D341Med (cell line): ENCODE data around the gene DHX8.
"Not testable (repeated sequence)": the region's sequence is repeated elsewhere in the genome, so short reads cannot be mapped to it uniquely, and the experiment has no call there.

Source experiments
- DNase-seq: peaks from one replicate; pipeline ENCODE4 v3.0.0; 2012; ENCODE audit warnings: low spot score

Gene DHX8

DNA sequence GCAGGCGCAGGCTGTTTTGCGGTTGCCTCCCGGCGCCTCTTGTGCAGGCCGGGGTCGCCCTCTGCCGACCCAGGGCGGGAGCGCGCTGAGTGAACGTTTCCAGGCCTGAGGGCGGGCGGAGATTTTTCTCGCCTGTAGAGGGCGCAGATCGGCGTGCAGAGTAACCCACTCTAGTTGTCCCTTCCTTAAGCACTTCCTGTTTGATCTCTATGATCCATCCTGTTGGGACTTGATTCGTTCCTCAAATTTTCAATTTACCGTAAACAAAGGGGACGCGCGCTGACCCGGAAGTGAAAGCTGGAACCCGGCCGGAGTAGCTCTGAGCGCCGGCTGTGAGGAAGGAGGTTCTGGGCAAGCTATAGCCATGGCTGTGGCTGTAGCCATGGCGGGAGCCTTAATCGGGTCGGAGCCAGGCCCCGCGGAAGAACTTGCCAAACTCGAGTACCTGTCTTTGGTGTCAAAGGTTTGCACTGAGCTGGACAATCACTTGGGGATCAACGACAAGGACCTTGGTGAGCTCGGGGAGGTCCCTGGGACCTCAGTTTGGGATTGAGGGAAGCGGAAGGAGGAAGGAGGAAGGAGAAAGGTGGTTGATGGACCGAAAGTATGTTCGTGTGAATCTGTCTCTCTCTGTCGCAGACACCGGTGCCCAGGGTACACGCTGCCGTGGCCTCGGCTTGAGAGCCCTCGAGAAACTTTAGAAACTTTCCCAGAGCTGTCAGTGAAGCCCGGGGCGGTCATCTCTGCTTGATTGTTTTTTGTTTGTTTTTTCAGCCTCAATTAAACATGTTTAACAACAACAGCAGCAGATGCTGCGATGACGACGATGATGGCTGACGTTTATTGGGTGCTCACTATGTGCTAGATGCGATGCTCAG, at the start of gene DHX8:
TSS of gene DHX8 (plus strand) at position 302 of the 878 bp plus-strand sequence. CDS start at position 365, 63 bp downstream.
- DNase-seq, result peak; percentile 98

DNA sequence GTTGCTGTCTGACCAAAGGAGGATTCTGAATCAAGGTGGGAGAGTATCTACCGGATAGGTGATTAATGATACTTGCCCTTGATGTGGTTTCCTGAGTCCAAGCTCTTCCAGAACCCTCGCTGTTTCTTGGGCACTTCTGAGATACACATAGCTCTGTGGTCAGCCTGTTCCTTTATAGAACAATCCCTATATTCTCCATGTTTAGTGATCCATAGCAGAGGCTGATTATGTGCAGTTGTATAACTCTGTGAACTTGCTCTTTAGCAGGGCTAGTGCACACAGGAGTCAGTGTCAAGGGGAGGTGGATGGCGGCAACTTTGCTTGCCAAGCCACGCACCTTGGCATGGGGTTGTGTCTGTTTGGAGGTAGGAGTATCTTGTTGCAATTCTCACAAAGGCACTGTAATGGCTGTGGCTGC, 48.9 kb upstream of the DHX8 start:
- DNase-seq, result no peak

DNA sequence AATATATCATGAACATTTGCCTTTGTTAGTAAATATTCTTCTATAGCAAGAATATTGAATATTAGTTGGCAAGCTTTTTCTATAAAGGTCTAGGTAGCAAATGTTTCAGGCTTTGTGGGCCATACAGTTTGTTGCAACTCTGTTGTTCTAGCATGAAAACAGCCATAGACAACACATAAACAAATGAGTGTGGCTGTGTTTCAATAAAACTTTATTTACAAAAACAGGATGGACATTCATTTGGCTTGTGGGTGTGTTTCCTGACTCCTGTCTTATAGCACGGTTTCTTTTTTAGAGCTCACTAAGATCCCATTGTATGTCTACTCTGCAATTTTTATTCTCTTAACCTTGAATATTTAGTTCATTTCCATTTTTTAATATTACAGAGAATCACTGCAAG, 46.0 kb upstream of the DHX8 start:
- no peak for DNase-seq

DNA sequence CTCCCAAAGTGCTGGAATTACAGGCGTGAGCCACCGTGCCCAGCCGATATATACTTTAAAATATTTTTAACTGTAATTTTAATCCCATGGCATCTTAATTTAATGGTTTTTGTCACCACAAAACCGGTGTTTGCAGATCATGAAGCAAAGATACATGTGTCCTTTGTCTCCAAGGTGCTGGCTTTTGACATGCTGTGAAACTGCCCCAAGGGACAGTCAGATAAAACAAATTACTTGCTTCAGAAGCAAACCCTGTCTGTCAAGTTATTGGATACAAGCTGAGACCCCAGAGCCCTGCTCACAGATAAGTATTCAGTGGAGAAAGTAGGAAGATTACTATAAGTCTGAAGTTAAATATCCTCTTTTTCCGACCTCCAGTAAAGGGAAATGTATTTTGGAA, 45.1 kb upstream of the DHX8 start:
- DNase-seq, result peak; percentile 62

DNA sequence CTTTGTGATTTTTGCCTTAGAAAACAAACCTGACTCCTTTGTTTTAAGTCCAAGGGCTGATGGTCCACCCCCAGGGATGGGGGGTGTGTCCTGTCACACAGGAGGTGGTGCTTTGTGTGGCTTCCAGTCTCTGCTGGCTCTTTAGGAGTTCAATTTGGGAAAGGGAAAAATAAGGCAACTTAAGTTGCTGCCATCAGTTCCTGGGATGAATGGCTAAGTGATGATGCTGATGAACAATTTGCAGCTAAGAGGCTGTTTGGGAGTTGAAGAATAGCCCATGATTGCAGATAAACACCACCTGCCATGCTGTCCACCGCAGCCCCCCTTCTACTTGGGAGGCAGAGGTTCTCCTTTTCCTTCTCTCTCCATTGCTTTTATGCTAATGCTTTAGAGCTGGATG, 44.7 kb upstream of the DHX8 start:
- DNase-seq, result peak; percentile 80

DNA sequence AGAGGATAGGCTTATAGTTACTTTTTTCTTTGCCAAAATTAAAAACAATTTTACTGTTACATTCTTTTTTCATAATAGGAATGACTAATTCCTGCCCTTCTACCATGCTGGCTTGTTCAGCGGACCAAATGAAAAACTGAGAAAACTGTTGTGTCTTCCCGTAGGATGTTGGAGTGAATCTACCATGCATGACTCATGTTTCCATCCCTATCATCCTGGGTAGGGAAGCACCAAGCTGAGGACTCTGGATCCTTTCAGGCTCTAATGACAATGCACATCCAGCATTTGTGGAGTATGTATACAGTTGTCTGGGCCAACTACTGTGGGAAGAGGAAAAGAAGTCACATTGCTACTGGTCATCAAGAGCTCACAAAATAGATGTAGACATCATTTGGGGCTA, 41.1 kb upstream of the DHX8 start:
- DNase-seq, result no peak

DNA sequence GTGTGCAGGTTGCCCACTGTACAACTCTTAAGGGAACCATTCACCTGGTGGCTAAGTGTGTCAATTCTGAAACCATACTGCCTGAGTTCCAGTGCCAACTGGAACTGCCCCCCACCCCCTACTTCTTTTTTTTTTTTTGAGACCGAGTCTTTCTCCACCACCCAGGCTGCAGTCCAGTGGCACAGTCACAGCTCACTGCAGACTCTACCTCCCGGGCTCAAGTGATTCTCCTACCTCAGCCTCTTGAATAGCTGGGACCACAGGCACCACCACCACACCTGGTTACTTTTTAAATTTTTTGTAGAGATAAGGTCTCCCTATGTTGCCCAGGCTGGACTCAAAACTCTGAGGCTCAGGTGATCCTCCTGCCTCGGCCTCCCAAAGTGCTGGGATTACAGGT, 40.4 kb upstream of the DHX8 start:
- no peak for DNase-seq

DNA sequence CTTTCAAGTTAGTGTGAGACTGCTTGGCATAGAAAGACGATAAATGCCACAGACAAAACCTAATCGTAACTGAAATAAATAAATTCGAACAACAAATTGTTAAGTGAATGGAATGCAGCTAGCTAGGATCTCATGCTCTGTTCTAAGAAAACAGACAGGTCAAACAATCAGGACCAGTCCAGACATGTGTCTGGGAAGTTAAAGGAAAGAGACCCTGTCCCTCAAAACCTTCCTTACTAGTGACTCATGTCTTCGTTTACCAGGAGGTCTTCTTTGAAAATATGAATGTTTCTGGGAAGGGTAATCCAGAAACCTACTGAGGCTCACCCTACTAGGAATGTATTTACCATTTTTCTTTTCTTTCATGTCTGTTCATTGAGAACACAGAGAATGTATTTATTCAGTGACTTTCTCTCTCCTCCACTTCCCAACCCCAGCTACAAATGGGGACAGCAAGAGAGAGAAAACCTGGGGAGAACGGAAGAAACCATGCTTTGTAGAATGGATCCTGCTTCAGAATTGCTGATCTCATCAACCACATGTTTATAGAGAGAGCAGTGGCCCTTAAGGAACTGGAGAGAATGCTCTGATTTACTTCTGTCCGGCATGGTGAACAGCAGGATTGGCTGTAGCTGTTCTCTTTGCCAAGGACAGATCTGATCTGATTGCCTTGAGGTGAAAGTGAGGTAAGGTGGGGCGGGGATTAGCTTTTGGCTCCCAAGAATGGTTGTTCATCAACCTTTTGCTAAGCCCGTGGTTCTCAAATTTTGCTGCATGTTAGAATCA, 39.4 kb upstream of the DHX8 start:
- no peak for DNase-seq

DNA sequence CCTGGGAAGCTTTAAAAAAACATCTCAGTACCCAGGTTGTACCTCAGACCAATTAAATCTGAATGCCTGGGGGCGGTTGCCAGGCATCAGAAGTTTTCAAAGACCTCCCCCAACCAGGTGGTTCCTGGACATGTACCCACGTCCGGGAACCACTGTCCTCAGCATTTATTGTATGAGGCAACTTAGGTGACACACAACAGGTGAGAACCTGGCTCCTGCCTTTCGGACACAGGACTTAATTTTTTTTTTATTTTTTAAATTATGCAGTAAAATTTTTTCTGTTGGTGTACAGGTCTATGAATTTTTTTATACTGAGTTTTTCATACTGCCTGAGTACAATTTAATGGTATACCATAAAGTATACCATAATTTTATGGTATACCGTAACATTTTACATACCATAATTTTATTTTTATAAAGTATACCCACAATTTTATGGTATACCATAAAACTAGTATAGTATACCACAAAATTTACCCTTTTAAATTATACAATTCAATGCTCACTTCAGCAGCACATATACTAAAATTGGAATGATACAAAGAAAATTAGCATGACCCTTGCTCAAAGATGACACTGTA, 38.7 kb upstream of the DHX8 start:
- DNase-seq, result no peak

DNA sequence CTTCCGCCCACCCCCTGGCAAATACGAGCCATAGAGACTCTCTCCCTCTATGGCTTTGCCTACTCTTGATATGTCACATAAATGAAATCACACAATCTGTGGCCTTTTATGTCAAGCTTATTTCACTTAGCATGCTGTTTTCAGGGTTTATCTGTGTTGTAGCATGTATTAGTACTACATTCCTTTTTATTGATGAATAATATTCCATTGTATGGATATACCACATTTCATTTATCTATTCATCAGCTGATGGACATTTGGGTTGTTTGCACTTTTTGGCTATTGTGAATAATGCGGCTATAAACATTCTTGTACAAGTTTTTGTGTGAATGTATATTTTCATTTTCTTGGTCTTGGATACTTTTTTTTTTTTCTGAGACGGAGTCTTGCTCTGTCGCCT, 37.0 kb upstream of the DHX8 start:
- no peak for DNase-seq

DNA sequence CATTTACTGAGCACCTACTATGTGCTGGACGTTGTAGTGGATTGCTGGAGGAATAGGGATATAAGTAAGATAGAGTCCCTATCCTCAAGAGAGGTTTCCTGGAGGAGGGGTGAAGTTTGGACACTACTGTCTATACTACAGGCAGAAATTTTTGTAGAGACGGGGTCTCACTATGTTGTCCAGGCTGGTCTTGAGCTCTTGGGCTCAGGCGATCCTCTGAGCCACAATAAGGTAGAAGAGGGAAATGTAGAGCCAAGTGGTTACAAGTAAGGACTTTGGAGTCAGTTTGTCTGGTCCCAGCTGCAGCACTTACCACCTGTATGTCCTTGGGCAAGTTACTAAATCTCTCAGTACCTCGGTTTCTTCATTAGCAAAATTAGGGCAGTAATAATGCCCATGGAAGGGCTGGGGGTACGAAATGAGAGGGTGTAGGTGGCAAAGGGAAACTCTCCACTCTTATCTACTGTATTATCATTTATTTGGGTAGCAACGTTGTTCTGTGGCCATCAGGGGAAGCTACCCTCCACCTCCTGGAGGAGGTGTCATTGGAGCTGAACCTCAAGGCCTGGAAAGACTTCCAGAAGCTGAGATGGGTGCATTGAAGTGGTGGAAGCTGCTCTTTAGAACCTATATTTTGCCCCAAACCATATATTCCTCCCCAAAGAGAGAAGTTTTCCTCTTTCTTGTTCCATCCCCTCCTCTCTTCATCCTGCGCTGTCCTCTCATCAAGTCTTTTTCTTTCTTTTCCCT, 34.9 kb upstream of the DHX8 start:
- DNase-seq, result no peak

DNA sequence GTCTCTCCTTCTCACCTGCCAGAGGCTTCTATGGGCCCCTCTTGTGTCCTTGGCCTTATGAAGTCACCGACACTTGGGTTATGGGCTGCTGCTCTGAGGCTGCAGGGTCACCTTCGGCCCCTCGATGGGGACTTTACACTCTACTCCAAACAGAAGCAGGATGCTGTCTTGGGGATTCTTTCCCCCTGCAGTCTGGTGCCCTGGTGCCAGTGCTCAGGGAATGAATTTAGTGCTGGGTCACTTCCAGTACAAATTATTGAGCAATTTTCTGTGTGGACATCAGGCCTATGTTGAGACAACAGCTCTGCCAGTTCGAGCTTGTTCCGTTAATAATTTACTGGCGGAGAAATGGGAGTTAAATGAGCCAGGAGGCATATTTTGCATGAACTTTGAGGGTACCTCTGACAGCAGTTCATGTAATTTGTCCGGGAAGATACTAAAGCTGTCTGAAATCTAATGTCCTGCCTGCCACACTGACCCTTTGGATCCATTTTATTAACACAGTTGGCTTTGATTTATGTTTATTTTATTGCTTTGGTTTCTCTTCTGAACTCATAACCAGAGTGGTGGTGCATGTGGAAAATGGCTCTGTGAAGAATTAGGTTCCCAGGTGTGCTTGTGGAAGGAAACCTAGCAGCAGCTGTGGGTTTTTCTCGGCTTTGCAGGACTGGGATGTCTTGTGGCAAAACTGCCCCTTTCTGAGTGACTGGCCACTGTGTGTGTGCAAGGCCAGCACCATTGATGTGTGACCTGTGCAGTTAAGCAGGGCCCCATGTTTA, 34.1 kb upstream of the DHX8 start:
- no peak for DNase-seq

DNA sequence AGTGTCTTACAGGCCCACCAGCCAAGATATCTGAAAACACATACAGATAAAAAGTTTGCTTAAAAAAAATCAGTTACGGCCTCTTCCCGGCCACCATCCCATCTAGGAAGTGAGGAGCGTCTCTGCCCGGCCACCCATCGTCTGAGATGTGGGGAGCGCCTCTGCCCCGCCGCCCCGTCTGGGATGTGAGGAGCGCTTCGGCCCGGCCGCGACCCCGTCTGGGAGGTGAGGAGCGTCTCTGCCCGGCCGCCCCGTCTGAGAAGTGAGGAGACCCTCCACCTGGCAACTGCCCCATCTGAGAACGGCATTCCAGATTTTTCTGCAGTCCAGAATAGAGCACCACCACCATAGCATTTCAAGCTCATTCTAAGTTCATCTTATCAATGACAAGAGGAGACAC, 33.0 kb upstream of the DHX8 start:
- DNase-seq, result not testable (repeated sequence)

DNA sequence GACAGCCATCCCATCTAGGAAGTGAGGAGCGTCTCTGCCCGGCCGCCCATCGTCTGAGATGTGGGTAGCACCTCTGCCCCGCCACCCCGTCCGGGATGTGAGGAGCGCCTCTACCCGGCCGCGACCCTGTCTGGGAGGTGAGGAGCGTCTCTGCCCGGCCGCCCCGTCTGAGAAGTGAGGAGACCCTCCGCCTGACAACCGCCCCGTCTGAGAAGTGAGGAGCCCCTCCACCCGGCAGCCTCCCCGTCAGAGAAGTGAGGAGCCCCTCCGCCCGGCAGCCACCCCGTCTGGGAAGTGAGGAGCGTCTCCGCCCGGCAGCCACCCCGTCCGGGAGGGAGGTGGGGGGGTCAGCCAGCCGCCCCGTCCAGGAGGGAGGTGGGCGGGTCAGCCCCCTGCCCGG, 32.0 kb upstream of the DHX8 start:
- not testable (repeated sequence) for DNase-seq

DNA sequence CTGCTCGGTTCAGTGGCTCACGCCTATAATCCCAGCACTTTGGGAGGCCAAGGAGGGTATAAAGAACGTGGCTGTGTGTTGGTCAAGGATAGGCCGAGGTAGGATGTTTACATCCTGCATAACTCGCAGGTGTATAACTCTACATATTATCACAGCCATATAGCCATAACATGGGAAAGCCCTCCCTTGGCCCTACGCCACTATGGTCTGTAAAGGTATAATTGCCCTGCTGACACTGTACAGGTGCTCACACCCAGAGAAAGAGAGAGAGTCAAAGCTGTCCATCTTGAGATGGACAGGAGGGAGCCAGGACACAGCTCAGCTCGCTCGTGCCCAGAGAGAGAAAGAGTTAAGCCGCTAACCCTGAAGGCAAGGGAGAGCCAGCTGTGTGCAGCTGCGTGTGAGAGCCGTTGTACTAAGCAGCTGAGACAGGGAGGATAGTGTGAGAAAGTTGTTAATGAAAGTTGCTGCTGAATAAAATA, 30.4 kb upstream of the DHX8 start:
- DNase-seq, result no peak

DNA sequence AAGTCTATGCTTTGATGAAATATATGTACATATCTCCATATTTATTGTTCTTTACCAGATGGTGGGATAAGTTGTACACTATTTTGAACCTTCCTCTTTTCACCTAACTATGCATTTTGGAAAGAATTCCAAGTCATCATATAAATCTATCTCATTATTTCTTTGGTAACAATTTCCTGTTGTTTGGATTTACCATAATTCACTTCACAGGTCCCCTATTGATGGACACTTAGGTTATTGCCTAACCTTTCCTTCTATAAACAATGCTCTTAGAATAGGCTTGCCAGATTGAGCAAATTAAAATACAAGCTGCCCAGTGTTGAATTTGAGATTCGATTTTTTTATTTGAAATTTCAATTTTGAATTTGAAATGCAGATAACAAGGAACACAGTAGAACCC, 28.9 kb upstream of the DHX8 start:
- DNase-seq, result no peak

DNA sequence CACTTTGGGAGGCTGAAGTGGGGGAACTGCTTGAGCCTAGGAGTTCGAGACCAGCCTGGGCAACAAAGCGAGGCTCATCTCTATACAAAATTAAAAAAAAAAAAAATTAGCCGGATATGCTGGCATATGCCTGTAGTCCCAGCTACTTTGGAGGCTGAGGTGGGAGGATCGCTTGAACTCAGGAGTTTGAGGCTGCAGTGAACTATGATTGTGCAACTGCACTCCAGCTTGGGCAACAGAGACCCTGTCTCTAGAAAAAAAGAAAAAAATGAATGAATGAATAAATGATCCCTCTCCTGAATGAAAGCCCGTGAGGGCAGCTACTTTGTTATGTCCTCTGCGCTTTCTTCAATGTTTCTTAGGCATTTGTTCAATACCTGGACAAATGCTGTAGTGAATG, 27.7 kb upstream of the DHX8 start:
- no peak for DNase-seq

DNA sequence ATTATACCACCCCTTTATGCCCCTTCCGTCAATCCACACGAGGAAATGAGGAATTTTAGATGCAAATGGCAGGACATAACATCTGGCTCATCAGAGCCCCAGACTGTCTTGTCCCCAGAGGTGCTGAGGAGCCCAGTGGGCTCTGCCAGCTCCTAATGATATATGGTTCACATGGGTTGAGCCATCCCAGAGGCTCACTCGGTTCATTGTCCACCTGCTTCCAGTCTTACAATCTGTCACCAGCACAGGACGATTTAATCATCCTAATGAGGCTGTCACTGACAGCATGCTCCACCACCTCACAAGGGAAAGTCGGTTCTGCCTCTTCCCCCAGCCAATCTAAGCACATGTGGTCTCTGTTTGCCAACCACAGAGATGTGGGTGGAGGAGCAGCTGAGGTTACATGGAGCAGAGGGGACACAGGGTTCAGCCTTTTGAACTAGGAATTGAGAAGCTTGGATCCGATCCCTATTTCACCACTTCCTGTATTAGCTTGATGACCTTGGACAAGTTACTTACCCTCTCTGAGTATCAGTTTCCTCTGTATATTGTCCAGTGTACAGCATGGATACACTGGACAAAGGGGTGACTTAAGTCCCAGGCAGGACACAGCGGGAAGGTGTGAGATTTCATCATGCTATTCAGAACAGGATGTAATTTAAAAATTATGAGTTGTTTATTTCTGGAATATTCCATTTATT, 27.0 kb upstream of the DHX8 start:
- DNase-seq, result peak; percentile 60

DNA sequence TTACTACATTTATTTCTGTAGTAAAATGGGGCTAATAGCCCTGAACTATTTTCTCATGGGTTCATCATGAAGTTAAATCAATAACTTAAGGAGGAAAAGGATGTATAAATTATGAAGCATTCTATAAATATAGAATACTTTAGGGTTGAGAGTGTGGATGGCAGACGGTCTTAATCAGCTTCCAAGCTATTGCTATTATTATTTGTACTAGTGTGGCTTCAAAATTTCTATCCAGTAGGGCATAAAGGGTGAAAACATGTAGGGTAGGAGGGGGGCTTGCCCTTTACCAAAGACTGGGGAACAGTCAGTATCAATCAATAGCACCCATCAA, 26.4 kb upstream of the DHX8 start:
- DNase-seq, result no peak

DNA sequence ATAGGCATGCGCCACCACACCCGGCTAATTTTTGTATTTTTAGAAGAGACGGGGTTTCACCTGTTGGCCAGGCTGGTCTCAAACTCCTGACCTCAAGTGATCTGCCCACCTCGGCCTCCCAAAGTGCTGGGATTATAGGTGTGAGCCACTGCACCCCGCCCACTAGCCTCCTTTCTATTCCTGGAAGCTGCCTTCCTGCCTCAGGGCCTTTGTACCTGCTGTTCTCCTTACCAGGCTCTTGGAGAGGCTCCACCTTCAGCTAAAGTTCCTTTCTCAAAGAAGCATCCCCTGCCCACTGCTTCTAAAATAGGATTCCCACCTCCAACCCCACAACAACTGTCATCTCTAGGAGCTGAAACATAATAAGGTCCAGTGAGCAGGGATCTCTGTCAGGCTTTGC, 23.9 kb upstream of the DHX8 start:
- not testable (repeated sequence) for DNase-seq

DNA sequence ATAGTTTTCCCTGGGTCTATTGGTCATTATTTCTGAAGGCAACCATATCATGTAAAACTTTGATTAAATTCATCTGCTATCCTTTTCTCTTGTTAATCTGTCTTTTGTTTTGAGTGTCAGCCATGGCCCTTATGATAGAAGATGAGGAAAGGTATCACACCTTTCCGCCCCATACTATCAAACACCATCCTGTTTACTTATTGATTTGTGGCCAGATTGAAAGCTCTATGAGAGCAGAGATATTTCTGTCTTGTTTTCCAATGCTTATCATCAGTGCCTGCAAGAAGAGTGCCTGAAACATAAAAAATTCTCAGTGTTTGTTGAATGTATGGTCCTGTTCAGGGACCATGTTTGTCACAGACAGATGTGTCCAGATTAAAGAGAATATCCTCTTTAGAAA, 22.6 kb upstream of the DHX8 start:
- DNase-seq, result no peak
